Panc1 (cell line): Measurements from ENCODE around the gene PCDH15.

Experiments used
- TCF7L2 ChIP-seq: IDR thresholded peaks from 2 replicates; pipeline ENCODE4 v1.6.1; 2011; ENCODE audit warnings: mild to moderate bottlenecking, low read depth, low read length, inconsistent platforms
- TF ChIP-seq, protein P1 (sequence below): fragments of 450-650 bp; IDR thresholded peaks from 2 replicates; pipeline ENCODE4 v1.5.1; 2017; ENCODE audit warnings: mild to moderate bottlenecking

DNA sequence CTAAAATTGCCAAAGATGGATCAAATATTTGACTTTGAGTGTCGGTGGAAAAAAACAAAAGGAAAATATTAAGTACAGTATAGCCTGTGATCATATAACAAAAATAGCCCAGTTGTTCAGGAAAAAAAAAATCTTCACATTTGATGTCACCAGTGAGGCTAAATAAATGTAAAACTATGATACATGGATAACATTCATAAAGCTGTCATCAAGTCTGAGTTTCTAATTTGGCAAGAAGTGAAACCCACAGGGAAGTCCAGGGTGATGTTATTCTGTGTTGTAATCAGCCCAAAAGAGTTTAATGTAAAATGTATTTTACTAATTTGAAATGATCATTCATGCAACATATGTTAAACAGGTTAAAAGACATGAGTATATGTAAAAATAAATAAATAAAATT is 908.0 kb downstream of the PCDH15 start:
- TF ChIP-seq, protein P1, sequence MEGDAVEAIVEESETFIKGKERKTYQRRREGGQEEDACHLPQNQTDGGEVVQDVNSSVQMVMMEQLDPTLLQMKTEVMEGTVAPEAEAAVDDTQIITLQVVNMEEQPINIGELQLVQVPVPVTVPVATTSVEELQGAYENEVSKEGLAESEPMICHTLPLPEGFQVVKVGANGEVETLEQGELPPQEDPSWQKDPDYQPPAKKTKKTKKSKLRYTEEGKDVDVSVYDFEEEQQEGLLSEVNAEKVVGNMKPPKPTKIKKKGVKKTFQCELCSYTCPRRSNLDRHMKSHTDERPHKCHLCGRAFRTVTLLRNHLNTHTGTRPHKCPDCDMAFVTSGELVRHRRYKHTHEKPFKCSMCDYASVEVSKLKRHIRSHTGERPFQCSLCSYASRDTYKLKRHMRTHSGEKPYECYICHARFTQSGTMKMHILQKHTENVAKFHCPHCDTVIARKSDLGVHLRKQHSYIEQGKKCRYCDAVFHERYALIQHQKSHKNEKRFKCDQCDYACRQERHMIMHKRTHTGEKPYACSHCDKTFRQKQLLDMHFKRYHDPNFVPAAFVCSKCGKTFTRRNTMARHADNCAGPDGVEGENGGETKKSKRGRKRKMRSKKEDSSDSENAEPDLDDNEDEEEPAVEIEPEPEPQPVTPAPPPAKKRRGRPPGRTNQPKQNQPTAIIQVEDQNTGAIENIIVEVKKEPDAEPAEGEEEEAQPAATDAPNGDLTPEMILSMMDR = no peak
- no peak for TF ChIP-seq TCF7L2
